Fibroblast of skin of scalp (primary cell): Measurements from ENCODE around the gene PLCB4.
A peak's percentile ranks its signal among the peaks of the same experiment; 100 is the strongest.
"Not testable (repeated sequence)": the region's sequence is repeated elsewhere in the genome, so short reads cannot be mapped to it uniquely, and the experiment has no call there.

Source experiments
- DNase-seq: peaks from one replicate; pipeline ENCODE4 v3.0.0-alpha.2; 2013

The PLCB4 gene

GRCh38 chr20:9142809-9143208 lies 73.9 kb downstream of the PLCB4 start:
- DNase-seq = no peak

- DNase-seq = no peak
Observed at GRCh38 chr20:9143926-9144325, 75.0 kb downstream of the PLCB4 start.

- no peak for DNase-seq
Observed at GRCh38 chr20:9144643-9145042, 75.8 kb downstream of the PLCB4 start.

- no peak for DNase-seq
Observed at GRCh38 chr20:9145142-9145541, 76.3 kb downstream of the PLCB4 start.

GRCh38 chr20:9146649-9147048 lies 77.8 kb downstream of the PLCB4 start:
- no peak for DNase-seq

GRCh38 chr20:9147547-9148024 lies 78.7 kb downstream of the PLCB4 start:
- DNase-seq = peak; percentile 60

GRCh38 chr20:9148291-9148690 lies 79.4 kb downstream of the PLCB4 start:
- DNase-seq = no peak

GRCh38 chr20:9149087-9149486 lies 80.2 kb downstream of the PLCB4 start:
- no peak for DNase-seq

GRCh38 chr20:9149796-9150195 lies 80.9 kb downstream of the PLCB4 start:
- DNase-seq = no peak

GRCh38 chr20:9150679-9151078 lies 81.8 kb downstream of the PLCB4 start:
- DNase-seq = no peak

GRCh38 chr20:9152139-9152538 lies 83.3 kb downstream of the PLCB4 start:
- not testable (repeated sequence) for DNase-seq

GRCh38 chr20:9154464-9155024 lies 85.7 kb downstream of the PLCB4 start:
- no peak for DNase-seq

- DNase-seq = no peak
Observed at GRCh38 chr20:9156529-9157280, 87.8 kb downstream of the PLCB4 start.

GRCh38 chr20:9160331-9160730 lies 91.4 kb downstream of the PLCB4 start:
- DNase-seq = no peak

- DNase-seq = no peak
Observed at GRCh38 chr20:9160757-9161156, 91.9 kb downstream of the PLCB4 start.

GRCh38 chr20:9161311-9161710 lies 92.4 kb downstream of the PLCB4 start:
- no peak for DNase-seq

- DNase-seq = no peak
Observed at GRCh38 chr20:9163251-9163650, 94.4 kb downstream of the PLCB4 start.

- DNase-seq = no peak
Observed at GRCh38 chr20:9163995-9164394, 95.1 kb downstream of the PLCB4 start.

GRCh38 chr20:9165261-9165660 lies 96.4 kb downstream of the PLCB4 start:
- DNase-seq = no peak

GRCh38 chr20:9166153-9166780 lies 97.4 kb downstream of the PLCB4 start:
- no peak for DNase-seq

- DNase-seq = no peak
Observed at GRCh38 chr20:9169409-9169808, 100.5 kb downstream of the PLCB4 start.

GRCh38 chr20:9172851-9173250 lies 104.0 kb downstream of the PLCB4 start:
- DNase-seq = no peak

- DNase-seq = no peak
Observed at GRCh38 chr20:9177278-9177677, 108.4 kb downstream of the PLCB4 start.
